OCI-LY1 (cell line): ENCODE results near the gene DRAM1.

Source experiments
- H2AFZ ChIP-seq: fragments of 200-600 bp; sonication (generic), shearing (Covaris generic); 2 replicates; pipeline ENCODE4 v1.6.0; 2014; ENCODE audit warnings: antibody characterized with exemption, mild to moderate bottlenecking, low read length
- H3F3A ChIP-seq: fragments of 200-600 bp; sonication (generic), shearing (Covaris generic); 2 replicates; pipeline ENCODE4 v1.6.0; 2014; ENCODE audit warnings: mild to moderate bottlenecking, antibody characterized with exemption, low read length, moderate library complexity; ENCODE audit not compliant: insufficient read depth
- H3K27ac ChIP-seq: fragments of 200-600 bp; sonication (generic); 2 replicates; pipeline ENCODE4 v1.5.1; 2014; ENCODE audit warnings: low read length, mixed run types, mild to moderate bottlenecking, low read depth; ENCODE audit not compliant: poor library complexity, severe bottlenecking
- H3K27me3 ChIP-seq: fragments of 200-600 bp; sonication (generic); 2 replicates; pipeline ENCODE4 v1.6.0; 2014; ENCODE audit warnings: antibody characterized with exemption, mild to moderate bottlenecking, low read length, moderate library complexity; ENCODE audit not compliant: insufficient read depth
- H3K36me3 ChIP-seq: fragments of 200-600 bp; sonication (generic); 2 replicates; pipeline ENCODE4 v1.6.1; 2014; ENCODE audit warnings: mild to moderate bottlenecking, antibody characterized with exemption, low read length, moderate library complexity, mixed read lengths; ENCODE audit not compliant: insufficient read depth
- H3K4me1 ChIP-seq: fragments of 200-600 bp; sonication (generic); 2 replicates; pipeline ENCODE4 v1.5.1; 2014; ENCODE audit warnings: mild to moderate bottlenecking, low read length, moderate library complexity; ENCODE audit not compliant: insufficient read depth, severe bottlenecking
- H3K4me2 ChIP-seq: fragments of 200-600 bp; sonication (generic), shearing (Covaris generic); 2 replicates; pipeline ENCODE4 v1.6.1; 2014; ENCODE audit warnings: low read length
- H3K4me3 ChIP-seq: fragments of 200-600 bp; sonication (generic); 2 replicates; pipeline ENCODE4 v1.5.1; 2014; ENCODE audit warnings: low read length, low read depth, mild to moderate bottlenecking, mixed read lengths; ENCODE audit not compliant: poor library complexity, severe bottlenecking
- H3K79me2 ChIP-seq: fragments of 200-600 bp; shearing (Covaris generic); 2 replicates; pipeline ENCODE4 v1.6.1; 2016; ENCODE audit warnings: mixed run types, low read length, mixed read lengths; ENCODE audit not compliant: insufficient read depth
- H3K9ac ChIP-seq: fragments of 200-600 bp; sonication (generic), shearing (Covaris generic); 2 replicates; pipeline ENCODE4 v1.6.1; 2014; ENCODE audit warnings: mild to moderate bottlenecking, low read length, mixed read lengths
- H3K9me2 ChIP-seq: fragments of 200-600 bp; sonication (generic), shearing (Covaris generic); 2 replicates; pipeline ENCODE4 v1.6.1; 2014; ENCODE audit warnings: low read depth, mild to moderate bottlenecking, low read length, mixed read lengths
- H3K9me3 ChIP-seq: fragments of 200-600 bp; shearing (Covaris generic); 2 replicates; pipeline ENCODE4 v1.6.1; 2014; ENCODE audit warnings: low read length, mixed read lengths
- H4K20me1 ChIP-seq: fragments of 200-600 bp; sonication (generic), shearing (Covaris generic); 2 replicates; pipeline ENCODE4 v1.6.0; 2016; ENCODE audit warnings: mild to moderate bottlenecking, low read length; ENCODE audit not compliant: insufficient read depth
- EZH2 ChIP-seq: fragments of 200-600 bp; sonication (generic), shearing (Covaris generic); IDR thresholded peaks from 2 replicates; pipeline ENCODE4 v1.8.0; 2017; ENCODE audit warnings: borderline replicate concordance, mixed run types, mild to moderate bottlenecking, antibody characterized with exemption, low read length, moderate library complexity, mixed read lengths
- TF ChIP-seq, protein P1 (sequence below): fragments of 200-600 bp; sonication (generic), shearing (Covaris generic); IDR thresholded peaks from 2 replicates; pipeline ENCODE4 v1.5.1; 2017; ENCODE audit warnings: mild to moderate bottlenecking, antibody characterized with exemption, low read length, moderate library complexity, mixed read lengths

Gene DRAM1

GRCh38 chr12:101966496-101966895 is 89.1 kb downstream of the DRAM1 start:
- H3K9ac ChIP-seq = no peak overlapping the region
- H3K9me2 ChIP-seq = no peaks in the 10 kb centered on the region
- no peaks in the 10 kb centered on the region for H3K9me3 ChIP-seq
- no peaks in the 10 kb centered on the region for H3K27me3 ChIP-seq
- H3K79me2 ChIP-seq = no peaks in the 10 kb centered on the region
- no peak overlapping the region for H3K4me2 ChIP-seq
- H3K4me1 ChIP-seq = no peaks in the 10 kb centered on the region
- H2AFZ ChIP-seq = no peak overlapping the region
- no peaks in the 10 kb centered on the region for H4K20me1 ChIP-seq
- H3K36me3 ChIP-seq = no peaks in the 10 kb centered on the region
- no peak for TF ChIP-seq EZH2
- TF ChIP-seq, protein P1, sequence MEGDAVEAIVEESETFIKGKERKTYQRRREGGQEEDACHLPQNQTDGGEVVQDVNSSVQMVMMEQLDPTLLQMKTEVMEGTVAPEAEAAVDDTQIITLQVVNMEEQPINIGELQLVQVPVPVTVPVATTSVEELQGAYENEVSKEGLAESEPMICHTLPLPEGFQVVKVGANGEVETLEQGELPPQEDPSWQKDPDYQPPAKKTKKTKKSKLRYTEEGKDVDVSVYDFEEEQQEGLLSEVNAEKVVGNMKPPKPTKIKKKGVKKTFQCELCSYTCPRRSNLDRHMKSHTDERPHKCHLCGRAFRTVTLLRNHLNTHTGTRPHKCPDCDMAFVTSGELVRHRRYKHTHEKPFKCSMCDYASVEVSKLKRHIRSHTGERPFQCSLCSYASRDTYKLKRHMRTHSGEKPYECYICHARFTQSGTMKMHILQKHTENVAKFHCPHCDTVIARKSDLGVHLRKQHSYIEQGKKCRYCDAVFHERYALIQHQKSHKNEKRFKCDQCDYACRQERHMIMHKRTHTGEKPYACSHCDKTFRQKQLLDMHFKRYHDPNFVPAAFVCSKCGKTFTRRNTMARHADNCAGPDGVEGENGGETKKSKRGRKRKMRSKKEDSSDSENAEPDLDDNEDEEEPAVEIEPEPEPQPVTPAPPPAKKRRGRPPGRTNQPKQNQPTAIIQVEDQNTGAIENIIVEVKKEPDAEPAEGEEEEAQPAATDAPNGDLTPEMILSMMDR = no peak
- H3K27ac ChIP-seq = no peak overlapping the region
- no peak overlapping the region for H3K4me3 ChIP-seq
- H3F3A ChIP-seq = no peaks in the 10 kb centered on the region

- Histone ChIP-seq H3K27me3 (no peaks in the 10 kb centered on the region), H3K79me2 (no peaks in the 10 kb centered on the region), H3K9me2 (no peaks in the 10 kb centered on the region), H3K36me3 (no peaks in the 10 kb centered on the region), H3K9me3 (no peaks in the 10 kb centered on the region), H3K4me2 (no peak overlapping the region), H3K4me3 (no peak overlapping the region), H3F3A (no peaks in the 10 kb centered on the region), H3K9ac (no peak overlapping the region), H4K20me1 (no peaks in the 10 kb centered on the region), H3K27ac (no peak overlapping the region), H3K4me1 (no peaks in the 10 kb centered on the region), H2AFZ (no peak overlapping the region)
- no peak for TF ChIP-seq EZH2
- TF ChIP-seq, protein P1 = no peak
Observed at GRCh38 chr12:101967506-101967905, 90.1 kb downstream of the DRAM1 start.

- Histone ChIP-seq H3K27me3 (no peaks in the 10 kb centered on the region), H3K4me2 (no peak overlapping the region), H3K79me2 (no peaks in the 10 kb centered on the region), H3K9me2 (no peaks in the 10 kb centered on the region), H4K20me1 (no peaks in the 10 kb centered on the region), H3K4me3 (no peak overlapping the region), H3F3A (no peaks in the 10 kb centered on the region), H3K9ac (no peak overlapping the region), H3K36me3 (no peaks in the 10 kb centered on the region), H2AFZ (no peak overlapping the region), H3K4me1 (no peaks in the 10 kb centered on the region), H3K9me3 (no peaks in the 10 kb centered on the region), H3K27ac (no peak overlapping the region)
- TF ChIP-seq, protein P1 = no peak
- no peak for TF ChIP-seq EZH2
Observed at GRCh38 chr12:101968770-101969169, 91.4 kb downstream of the DRAM1 start.
